Lower lobe of right lung (tissue), 2 donors: ENCODE results near the gene MESP2. TPM values are rescaled to one million over a fixed set of nuclear protein-coding genes. Genes with fewer than 3 reads are reported as not detected.

ENCODE experiments used
- ATAC-seq, 2 donors: fragments of 200-7000 bp; cut with Tn5 transposase; one replicate each; pipeline ENCODE4 v1.9.1; 2020 to 2022; ENCODE audit warnings: mild to moderate bottlenecking in 2 of 2, moderate library complexity in 2 of 2
- DNase-seq: peaks from one replicate; pipeline ENCODE4 v3.0.0-alpha.2; 2020
- H3K27ac ChIP-seq: fragments of 200-600 bp; one replicate; pipeline ENCODE4 v1.8.0; 2022
- H3K27me3 ChIP-seq: fragments of 200-600 bp; one replicate; pipeline ENCODE4 v1.8.0; 2022; ENCODE audit warnings: low read depth
- H3K36me3 ChIP-seq: fragments of 200-600 bp; one replicate; pipeline ENCODE4 v1.8.0; 2022; ENCODE audit warnings: mild to moderate bottlenecking
- H3K4me1 ChIP-seq: fragments of 200-600 bp; one replicate; pipeline ENCODE4 v1.8.0; 2022
- H3K4me3 ChIP-seq: fragments of 200-600 bp; one replicate; pipeline ENCODE4 v1.8.0; 2022; ENCODE audit warnings: mild to moderate bottlenecking
- H3K9me3 ChIP-seq: fragments of 200-600 bp; one replicate; pipeline ENCODE4 v1.8.0; 2022
- intact Hi-C: fragments of 100-400 bp; cut with DNase I; formaldehyde crosslinking; loops from one replicate; pipeline ENCODE4 v1.11.0; 2022
- total RNA-seq: library from RNA; stranded (reverse); fragmentation: NEBNext Ultra II Directional; extraction: Animal tissue kit (Norgen Biotek cat#: 25700); gene quantifications from one replicate; pipeline ENCODE4 v1.2.1, GENCODE V29; 2021
- TF ChIP-seq, protein P1 (sequence below): fragments of 200-600 bp; IDR thresholded peaks from one replicate; pipeline ENCODE4 v1.8.0; 2022; ENCODE audit warnings: antibody characterized with exemption, mild to moderate bottlenecking
- donor health status: DM: no; HTN: yes; CAD: no; lungs with severe emphysema.

MESP2 gene
- total RNA-seq, 1 donor from 2014 or later = not detected

DNA sequence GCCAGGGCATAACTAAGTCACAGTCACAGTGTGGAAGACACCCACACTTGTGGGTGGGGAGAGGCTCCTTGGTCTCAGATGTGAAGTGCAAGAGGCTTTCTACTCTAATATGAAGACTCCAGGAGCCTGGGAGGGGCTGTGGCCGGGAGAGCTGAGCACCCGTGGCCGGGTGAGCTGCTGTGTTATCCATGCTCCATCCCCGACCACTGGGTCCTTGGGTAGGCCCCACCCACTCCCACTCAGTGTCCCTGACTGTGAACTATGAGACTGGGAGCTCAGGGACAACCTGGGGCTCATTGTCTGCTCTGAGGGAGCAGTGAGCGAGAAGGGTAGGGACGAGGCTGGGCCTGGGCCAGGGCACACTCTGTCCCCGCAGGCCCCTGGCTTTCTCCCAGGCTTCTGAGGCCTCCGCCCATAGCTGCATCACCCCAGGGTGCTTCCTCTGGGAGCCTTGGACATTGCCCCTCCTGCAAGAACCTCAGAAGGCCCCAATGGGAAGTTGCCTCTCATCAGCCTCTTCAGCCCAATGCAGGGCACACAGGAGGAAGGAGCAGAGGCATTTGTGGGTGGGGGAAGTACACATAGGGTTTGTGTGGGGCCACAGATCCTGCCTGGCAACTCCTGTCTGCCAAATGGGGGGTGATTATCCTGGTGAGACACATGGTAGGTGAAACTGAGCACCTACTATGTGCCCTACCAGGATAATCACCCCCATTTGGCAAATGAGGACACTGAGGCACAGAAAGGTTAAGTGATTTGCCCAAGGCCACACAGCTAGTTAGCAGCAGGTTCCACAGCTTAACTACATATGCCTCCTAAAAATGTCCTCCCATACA, 36.1 kb downstream of the MESP2 start:
- Histone ChIP-seq H3K9me3 (no peaks in the 10 kb centered on the region), H3K4me1 (peaks cover 27% of the 10 kb centered on the region), H3K36me3 (no peaks in the 10 kb centered on the region), H3K4me3 (peak overlapping the region; percentile 60), H3K27me3 (peaks cover 25% of the 10 kb centered on the region), H3K27ac (peak overlapping the region; percentile 81)
- peak; percentile 62 to 80 for ATAC-seq
- peak; percentile 80 for DNase-seq
- TF ChIP-seq, protein P1, sequence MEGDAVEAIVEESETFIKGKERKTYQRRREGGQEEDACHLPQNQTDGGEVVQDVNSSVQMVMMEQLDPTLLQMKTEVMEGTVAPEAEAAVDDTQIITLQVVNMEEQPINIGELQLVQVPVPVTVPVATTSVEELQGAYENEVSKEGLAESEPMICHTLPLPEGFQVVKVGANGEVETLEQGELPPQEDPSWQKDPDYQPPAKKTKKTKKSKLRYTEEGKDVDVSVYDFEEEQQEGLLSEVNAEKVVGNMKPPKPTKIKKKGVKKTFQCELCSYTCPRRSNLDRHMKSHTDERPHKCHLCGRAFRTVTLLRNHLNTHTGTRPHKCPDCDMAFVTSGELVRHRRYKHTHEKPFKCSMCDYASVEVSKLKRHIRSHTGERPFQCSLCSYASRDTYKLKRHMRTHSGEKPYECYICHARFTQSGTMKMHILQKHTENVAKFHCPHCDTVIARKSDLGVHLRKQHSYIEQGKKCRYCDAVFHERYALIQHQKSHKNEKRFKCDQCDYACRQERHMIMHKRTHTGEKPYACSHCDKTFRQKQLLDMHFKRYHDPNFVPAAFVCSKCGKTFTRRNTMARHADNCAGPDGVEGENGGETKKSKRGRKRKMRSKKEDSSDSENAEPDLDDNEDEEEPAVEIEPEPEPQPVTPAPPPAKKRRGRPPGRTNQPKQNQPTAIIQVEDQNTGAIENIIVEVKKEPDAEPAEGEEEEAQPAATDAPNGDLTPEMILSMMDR = no peak
- intact Hi-C loops = no loop called here

DNA sequence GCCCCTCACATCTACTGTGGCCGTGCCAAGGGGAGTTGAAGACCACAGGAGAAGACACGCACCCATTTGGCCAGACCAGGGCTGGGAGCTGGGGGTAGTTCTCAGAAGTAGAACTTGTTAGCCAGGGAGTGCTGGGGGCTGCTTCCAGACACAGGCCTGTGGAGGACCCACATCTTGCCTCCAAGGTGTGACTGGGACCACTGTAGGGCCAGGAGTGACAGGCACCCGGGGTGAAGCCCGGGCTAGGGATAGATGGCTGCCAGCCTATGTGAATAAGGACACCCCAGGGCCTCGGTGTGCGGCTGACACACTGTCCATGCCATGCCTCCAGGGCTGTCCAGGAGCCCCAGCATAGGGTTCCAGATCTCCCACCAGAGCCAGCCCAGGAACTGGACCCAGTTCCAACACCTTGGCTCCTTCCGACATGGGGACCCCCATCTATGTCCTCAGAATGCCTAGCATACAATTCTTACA, 36.8 kb downstream of the MESP2 start:
- TF ChIP-seq, protein P1 = no peak
- Histone ChIP-seq H3K9me3 (no peaks in the 10 kb centered on the region), H3K4me3 (peak overlapping the region; percentile 60), H3K27ac (peak overlapping the region; percentile 81), H3K36me3 (no peaks in the 10 kb centered on the region), H3K27me3 (peaks cover 29% of the 10 kb centered on the region), H3K4me1 (peaks cover 27% of the 10 kb centered on the region)
- intact Hi-C loops = no loop called here
- ATAC-seq = no peak
- DNase-seq = no peak

DNA sequence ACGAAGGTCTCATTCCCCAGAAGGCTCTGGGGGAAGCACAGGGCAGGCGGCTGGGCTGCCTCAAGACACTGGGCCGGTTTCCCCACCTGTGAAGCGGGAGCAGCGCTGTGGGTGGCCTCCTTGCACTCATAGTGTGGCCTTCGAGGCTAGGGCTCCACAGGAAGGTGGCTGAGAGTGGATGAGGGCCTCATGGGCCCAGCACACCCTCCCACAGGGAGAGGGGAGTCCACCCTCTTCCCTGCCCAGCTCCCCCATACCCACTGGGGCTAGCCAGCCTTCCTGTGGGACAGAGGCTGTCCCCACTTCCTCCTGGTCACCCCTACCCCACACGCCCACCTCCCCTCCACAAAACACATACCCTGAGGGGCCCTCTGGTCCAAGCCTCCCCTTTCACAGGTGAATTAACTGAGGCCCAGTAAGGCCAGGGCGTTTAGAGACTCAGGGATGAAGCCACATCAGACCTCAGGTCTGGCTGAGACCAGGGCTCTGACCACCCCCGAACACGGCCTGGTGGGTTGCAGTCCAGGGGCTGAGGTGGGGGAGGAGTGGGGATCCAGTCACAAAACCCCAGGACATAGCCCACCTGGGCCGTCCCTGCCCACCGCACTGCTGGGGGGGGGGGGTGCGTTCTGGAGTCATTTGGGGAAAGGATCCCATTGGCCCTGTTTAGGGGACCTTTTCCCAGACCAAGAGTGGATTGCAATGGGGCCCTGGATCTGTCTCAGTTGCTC, 37.4 kb downstream of the MESP2 start:
- TF ChIP-seq, protein P1 = no peak
- no peak for DNase-seq
- Histone ChIP-seq H3K36me3 (no peaks in the 10 kb centered on the region), H3K27ac (peak overlapping the region; percentile 81), H3K4me1 (peaks cover 27% of the 10 kb centered on the region), H3K27me3 (peaks cover 31% of the 10 kb centered on the region), H3K9me3 (no peaks in the 10 kb centered on the region), H3K4me3 (peak overlapping the region; percentile 60)
- intact Hi-C loops = no loop called here
- peak in 1 of 2 donors; percentile 2 for ATAC-seq

DNA sequence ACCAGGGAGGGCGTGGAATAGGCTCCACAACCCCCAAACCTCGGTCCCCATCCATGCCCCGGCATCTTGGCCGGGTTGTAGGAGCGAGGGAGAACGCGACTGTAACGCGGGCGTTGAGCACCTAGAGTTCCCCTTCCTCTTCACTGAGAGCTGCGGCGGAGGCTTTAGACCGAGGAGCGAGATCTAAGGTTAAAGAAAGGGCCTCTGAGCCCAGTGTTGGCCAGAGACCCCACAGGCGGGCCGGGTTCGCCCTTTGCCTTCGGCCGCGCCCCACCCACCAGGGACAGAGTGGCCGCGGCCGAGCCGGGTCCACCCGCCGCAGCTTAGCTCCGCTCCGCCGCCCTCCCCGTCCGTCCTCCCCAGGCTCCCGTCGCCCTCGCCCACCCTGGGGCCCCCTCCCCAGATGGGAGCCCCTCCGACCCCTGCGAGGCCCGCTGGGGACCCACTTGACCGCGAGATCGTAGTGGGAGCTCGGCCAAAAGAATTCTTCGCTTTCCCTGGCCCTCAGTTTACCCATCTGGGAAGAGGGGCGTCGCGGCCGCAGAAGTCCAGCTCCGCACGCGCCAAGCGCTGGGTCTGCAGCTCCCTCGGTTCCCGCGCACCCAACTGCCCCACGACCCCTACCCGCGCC, 38.1 kb downstream of the MESP2 start:
- DNase-seq = peak; percentile 67
- intact Hi-C loops = no loop called here
- Histone ChIP-seq H3K27ac (peak overlapping the region; percentile 81), H3K27me3 (peaks cover 31% of the 10 kb centered on the region), H3K9me3 (no peaks in the 10 kb centered on the region), H3K4me1 (peaks cover 27% of the 10 kb centered on the region), H3K36me3 (no peaks in the 10 kb centered on the region), H3K4me3 (peak overlapping the region; percentile 60)
- TF ChIP-seq, protein P1 = no peak
- ATAC-seq = peak; percentile 50 to 52

DNA sequence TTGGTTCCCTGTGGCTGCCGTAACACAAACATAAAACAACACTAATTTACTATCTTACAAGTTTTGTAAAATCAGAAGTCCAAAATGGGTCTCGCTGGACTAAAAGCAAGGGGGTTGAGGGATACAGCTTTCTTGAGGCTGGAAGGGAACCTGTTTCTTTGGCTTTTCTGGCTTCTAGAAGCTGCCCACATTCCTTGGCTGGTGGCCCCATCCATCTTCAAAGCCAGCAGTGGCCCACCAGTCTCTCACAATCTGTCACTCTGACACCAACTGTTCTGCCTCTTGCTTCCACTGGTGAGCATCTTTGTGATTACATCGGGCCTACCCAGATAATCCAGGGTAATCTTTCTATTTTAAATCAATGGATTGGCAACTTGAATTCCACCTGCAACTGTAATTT, 39.6 kb downstream of the MESP2 start:
- TF ChIP-seq, protein P1 = no peak
- H3K4me3 ChIP-seq = no peak overlapping the region
- DNase-seq (no peak), ATAC-seq (no peak)
- peaks cover 27% of the 10 kb centered on the region for H3K4me1 ChIP-seq
- H3K27ac ChIP-seq = no peak overlapping the region
- H3K36me3 ChIP-seq = no peaks in the 10 kb centered on the region
- intact Hi-C loops = no loop called here
- H3K27me3 ChIP-seq = peaks cover 31% of the 10 kb centered on the region
- no peaks in the 10 kb centered on the region for H3K9me3 ChIP-seq
